PFSK-1 (cell line): ENCODE results near the gene MAJIN.

Experiments
- FOXP2 ChIP-seq: optimal IDR thresholded peaks from 2 replicates; pipeline ENCODE3; 2011; ENCODE audit warnings: borderline replicate concordance, control low read depth, inconsistent platforms; ENCODE audit not compliant: insufficient read depth; ENCODE audit errors: extremely low read length, extremely low read depth
- POLR2AphosphoS5 ChIP-seq: IDR thresholded peaks from 2 replicates; pipeline ENCODE4 v1.6.1; 2012; ENCODE audit warnings: low read depth, mild to moderate bottlenecking, control low read depth, low read length, moderate library complexity
- SIN3A ChIP-seq: IDR thresholded peaks from 2 replicates; pipeline ENCODE4 v1.6.1; 2012; ENCODE audit warnings: mild to moderate bottlenecking, low read length, moderate library complexity, borderline replicate concordance; ENCODE audit not compliant: insufficient read depth
- TAF1 ChIP-seq: IDR thresholded peaks from 2 replicates; pipeline ENCODE4 v1.6.1; 2012; ENCODE audit warnings: low read length, control low read depth, borderline replicate concordance; ENCODE audit not compliant: insufficient read depth
- TF ChIP-seq, protein P1 (sequence below), 2 experiments: IDR thresholded peaks; 2 replicates each; pipeline versions ENCODE4 v1.6.1 to v1.8.0; 2011 to 2012; ENCODE audit warnings: low read depth in 2 of 2, low read length in 2 of 2, control low read depth in 1 of 2, inconsistent platforms in 1 of 2, mild to moderate bottlenecking in 1 of 2, moderate library complexity in 1 of 2; ENCODE audit not compliant: insufficient read depth in 1 of 2

The MAJIN gene

DNA sequence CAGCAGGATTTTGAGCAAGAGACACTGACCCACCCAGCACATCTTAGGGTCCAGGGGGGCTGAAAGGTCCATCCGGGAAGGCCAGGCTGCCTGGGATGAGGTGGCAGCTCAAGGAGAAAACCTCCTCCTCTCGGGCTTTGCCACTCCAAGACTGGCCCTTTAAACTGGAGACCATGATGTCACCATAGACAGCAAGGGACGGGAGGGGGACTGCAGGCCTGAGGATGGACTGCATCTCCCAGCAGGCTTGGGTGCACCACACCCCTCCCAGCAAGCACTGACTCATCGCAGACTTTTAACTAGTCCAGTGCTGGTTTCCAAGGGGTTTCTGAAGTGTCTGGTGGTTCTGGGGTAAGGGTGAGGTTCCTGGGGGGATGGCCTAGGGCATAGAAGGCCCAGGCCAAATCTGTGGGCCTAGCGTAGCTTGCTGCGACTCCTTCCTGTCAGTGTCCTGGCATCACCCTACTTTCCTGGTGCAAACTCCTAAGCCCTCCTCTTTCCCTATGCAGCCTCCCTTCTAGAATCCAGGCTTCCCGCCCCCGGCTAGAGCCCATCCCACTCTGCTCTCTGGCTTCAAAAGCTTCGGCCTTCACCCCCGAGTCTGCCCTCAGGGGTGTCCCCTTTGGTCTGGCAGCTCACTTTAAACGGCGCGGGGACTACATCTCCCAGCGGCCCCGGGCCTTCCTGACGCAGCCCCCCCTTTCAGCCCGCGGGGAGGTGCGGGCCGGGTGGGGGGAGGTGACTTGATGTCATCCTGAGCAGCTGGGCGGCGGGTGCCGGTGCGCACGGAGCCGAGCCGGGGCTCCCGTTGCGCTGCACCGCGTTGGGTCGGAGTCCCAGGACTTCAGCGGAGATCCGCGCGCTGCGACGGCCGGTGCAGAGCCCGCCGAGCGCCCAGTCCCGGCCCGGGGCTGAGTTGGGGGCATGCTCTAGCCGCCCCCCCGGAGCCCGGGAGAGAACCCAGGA, 47.7 kb downstream of the MAJIN start, which contains the start of gene PPP2R5B:
TSS of gene PPP2R5B (plus strand) at position 746 of the 966 bp plus-strand sequence. CDS start 1,046 bp downstream, outside the sequence.
- TF ChIP-seq FOXP2: peak; percentile 87
- no peak for TF ChIP-seq POLR2AphosphoS5
- TF ChIP-seq, protein P1, sequence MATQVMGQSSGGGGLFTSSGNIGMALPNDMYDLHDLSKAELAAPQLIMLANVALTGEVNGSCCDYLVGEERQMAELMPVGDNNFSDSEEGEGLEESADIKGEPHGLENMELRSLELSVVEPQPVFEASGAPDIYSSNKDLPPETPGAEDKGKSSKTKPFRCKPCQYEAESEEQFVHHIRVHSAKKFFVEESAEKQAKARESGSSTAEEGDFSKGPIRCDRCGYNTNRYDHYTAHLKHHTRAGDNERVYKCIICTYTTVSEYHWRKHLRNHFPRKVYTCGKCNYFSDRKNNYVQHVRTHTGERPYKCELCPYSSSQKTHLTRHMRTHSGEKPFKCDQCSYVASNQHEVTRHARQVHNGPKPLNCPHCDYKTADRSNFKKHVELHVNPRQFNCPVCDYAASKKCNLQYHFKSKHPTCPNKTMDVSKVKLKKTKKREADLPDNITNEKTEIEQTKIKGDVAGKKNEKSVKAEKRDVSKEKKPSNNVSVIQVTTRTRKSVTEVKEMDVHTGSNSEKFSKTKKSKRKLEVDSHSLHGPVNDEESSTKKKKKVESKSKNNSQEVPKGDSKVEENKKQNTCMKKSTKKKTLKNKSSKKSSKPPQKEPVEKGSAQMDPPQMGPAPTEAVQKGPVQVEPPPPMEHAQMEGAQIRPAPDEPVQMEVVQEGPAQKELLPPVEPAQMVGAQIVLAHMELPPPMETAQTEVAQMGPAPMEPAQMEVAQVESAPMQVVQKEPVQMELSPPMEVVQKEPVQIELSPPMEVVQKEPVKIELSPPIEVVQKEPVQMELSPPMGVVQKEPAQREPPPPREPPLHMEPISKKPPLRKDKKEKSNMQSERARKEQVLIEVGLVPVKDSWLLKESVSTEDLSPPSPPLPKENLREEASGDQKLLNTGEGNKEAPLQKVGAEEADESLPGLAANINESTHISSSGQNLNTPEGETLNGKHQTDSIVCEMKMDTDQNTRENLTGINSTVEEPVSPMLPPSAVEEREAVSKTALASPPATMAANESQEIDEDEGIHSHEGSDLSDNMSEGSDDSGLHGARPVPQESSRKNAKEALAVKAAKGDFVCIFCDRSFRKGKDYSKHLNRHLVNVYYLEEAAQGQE (IDR thresholded peaks at IDR 0.05; ENCODE audit: insufficient read depth in 1 of 2, low read depth in 2 of 2, low read length in 2 of 2): no peak
- TF ChIP-seq SIN3A: peak; percentile 31; the same call in 1 of the 2 replicates

DNA sequence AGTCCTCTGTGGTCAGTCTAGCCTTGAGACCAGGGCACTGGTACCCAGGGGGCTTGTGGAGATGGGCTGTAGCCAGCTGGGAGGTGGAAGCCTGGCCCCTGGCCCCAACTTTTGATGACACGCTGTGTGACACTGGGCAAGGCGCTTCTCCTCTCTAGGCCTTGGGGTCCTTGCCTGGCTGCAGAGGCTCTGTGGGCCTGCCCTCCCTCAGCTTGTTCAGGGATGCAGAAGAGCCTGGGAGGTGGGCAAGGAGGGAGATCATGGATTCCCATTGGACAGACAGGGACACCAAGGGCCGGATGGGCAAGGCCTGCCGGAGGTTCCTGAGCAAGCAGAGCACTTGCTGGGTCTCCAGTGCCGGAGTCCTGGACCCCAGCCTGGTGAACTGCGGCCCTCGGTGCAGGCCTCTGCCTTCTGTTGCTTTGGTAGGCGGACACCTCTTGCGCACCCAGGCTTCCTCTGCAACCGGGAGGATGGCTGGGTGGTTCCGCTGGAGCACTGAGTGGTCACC, 48.7 kb downstream of the MAJIN start:
- TF ChIP-seq FOXP2: no peak
- no peak for TF ChIP-seq TAF1
- no peak for TF ChIP-seq POLR2AphosphoS5
- TF ChIP-seq, protein P1 (IDR thresholded peaks at IDR 0.05; ENCODE audit: insufficient read depth in 1 of 2, low read depth in 2 of 2, low read length in 2 of 2): no peak

DNA sequence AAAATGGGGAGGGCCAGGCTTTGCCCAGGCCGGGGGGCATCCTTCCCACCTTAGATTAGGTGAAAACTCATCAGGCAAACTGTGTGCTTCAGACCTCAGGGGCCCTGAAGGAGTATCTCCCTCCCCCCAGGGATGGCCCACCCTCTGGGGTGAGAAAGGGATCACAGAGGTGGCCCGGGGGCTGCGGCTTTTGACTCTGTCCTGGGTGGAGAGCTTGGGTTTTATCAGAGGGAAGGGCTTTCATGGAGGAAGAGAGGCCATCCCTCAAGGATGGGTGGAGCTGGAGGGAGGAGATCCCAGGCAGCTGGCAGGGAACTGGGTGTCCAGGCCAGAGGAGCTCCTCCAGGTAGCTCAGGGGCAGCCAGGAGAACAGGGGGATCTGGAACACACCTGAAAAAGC, 50.5 kb downstream of the MAJIN start:
- TF ChIP-seq TAF1: no peak
- no peak for TF ChIP-seq SIN3A
- TF ChIP-seq, protein P1 (IDR thresholded peaks at IDR 0.05; ENCODE audit: insufficient read depth in 1 of 2, low read depth in 2 of 2, low read length in 2 of 2): no peak
- TF ChIP-seq FOXP2: no peak
- TF ChIP-seq POLR2AphosphoS5: no peak

DNA sequence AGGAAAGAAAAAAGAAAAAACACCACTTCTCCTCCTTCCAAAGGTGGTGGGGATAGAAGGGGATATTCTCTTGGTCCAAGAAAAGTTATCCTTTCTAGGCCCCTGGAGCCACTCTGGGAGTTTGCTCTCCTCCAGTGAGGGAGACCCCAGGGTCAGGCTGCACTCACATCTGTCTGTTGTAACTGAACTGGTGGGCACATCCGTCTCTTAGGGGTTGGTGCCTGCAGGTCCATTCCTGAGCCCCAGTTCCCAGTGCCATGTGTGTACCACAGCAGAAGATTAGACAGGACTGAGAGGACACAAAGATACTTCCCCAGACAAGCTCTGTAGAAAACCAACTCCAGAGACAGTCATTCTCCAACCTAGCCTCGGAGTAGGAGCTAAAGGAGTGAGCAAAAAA, 51.8 kb downstream of the MAJIN start:
- TF ChIP-seq TAF1 (no peak), POLR2AphosphoS5 (no peak), FOXP2 (no peak), SIN3A (no peak)
- TF ChIP-seq, protein P1 (IDR thresholded peaks at IDR 0.05; ENCODE audit: insufficient read depth in 1 of 2, low read depth in 2 of 2, low read length in 2 of 2): no peak
